GM21447 (cell line): Measurements from ENCODE around the gene SLC25A11.
A peak's percentile ranks its signal among the peaks of the same experiment; 100 is the strongest.
"Not testable (repeated sequence)": the region's sequence is repeated elsewhere in the genome, so short reads cannot be mapped to it uniquely, and the experiment has no call there.

Experiments
- ATAC-seq: cut with Tn5 transposase; IDR thresholded peaks from one replicate; pipeline ENCODE4 v1.9.1; 2021; ENCODE audit not compliant: unreplicated experiment

The SLC25A11 gene

DNA sequence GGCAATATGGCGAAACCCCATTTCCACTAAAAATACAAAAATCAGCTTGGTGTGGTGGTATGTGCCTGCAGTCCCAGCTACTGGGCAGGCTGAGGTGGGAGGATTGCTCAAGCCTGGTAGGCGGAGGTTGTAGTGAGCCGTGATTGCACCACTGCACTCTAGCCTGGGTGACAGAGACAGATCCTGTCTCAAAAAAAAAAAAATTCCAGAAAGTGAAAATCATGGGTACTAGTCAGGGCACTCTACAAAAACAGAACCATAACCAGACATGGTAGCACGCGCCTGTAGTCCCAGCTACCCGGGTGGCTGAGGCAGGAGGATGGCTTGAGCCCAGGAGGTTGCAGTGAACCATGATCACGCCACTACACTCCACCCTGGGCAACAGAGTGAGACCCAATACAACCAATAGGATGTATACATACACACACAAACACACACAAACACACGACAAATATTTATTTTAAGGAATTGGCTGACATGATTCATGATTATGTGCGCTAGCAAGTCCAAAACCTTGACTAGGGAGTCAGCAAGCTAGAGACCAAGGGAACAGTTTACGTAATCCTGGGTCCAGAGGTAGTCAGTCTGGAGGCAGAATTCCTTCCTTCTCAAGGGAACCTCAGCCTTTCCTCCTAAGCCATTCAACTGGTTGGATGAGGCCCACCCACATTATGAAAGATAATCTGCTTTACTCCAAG is 19.3 kb downstream of the SLC25A11 start:
- no peak for ATAC-seq

DNA sequence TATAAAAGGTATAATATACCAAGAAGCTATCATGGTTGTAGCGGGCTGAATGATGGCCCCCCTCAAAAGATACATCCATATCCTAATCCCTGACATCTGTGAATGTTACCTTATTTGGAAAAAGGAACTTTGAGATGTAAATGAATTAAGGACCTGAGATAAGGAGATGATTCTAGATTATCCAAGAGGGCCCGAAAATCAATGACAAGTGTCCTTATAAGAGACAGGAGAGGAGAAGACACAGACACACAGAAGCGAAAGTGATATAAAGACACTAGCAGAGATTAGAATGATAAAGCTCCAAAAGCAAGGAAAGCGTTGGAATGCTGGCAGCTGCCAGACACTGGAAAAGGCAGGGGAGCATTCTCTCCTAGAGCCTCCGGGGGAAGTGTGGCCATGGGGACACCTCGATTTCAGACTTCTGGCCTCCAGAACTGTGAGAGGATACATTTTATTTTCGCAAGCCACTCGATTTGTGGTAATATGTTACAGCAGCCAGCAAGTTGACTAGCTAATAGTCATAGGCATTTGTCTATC is 20.3 kb downstream of the SLC25A11 start:
- no peak for ATAC-seq

DNA sequence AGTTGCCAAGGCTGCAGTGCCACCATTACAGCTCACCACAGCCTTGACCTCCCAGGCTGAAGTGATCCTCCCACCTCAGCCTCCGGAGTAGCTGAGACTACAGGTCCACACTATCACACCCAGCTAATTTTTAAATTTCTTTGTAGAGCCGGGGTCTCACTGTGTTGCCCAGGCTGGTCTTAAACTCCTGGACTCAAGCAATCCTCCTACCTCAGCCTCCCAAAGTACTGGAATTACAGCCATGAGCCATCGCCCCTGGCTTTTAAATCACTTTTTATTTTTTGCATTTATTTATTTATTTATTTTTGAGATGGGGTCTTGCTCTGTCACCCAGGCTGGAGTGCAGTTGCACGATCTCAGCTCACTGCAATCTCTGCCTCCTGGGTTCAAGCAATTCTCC is 25.3 kb downstream of the SLC25A11 start:
- not testable (repeated sequence) for ATAC-seq

DNA sequence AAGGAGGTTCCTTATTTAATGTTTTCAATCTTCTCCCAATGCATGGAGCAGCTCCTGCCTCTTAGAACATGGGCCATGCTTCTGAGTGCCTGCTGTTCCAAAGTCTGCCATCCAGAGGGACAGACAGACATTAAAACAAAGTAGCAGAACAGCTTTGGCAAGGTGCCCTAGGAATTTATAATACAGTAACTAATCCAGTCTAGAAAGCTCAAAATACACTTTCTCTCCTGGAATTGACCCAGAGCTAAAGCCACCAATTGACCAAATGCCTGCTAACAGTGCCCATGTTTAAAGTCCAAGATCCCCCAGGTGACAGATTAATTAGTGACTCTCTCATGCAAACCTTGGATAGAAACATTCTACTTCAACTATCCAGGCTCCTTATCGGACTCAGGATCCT is 25.9 kb downstream of the SLC25A11 start:
- ATAC-seq, result no peak

DNA sequence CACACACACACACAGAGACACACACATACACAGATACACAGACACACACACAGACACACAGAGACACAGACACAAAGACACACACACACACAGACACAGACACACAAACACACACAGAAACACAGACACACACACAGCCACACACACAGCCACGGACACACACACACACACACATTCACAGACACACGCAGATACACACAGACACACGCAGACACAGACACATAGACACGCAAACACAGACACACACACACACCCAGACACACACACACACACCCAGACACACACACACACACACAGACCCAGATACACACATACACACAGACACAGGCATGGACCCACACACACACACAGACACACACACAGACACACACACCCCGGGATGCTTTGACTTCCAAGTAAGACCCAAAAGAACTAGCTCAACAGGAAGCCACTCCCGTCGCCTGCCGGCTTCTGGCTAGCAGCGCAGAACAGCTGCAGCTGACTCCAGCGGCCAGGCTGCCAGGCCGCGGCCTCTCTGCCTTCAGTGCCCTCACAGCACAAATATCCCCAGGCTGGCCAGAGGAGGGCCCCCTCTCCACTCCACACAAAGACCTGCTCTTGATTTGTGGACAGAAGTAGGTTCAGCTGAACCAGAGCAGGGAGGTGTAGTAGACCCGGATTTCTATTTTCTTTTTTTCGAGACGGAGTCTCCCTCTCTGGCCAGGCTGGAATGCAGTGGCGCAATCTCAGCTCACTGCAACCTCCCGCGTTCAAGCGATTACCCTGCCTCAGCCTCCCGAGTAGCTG is 30.9 kb downstream of the SLC25A11 start:
- ATAC-seq, result peak; percentile 67

DNA sequence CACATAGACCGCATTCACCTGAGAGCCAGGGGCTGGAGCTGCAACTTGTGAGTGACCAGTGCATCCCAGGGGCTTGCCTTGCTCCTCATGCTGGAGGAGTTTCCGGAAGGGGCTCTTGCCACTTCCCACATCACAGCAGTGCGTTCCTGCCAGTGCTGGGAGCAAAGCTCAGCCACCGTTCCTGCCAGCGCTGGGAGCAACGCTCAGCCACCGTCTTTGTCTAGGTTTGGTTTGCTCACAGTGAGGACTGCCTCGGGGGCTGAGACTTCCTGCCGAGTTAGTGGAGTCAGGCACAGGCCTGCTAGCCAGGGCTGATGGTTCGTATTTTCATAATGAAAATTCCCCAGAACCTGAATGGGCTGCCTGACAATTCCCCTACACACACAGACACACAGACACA is 31.5 kb downstream of the SLC25A11 start:
- ATAC-seq, result no peak

DNA sequence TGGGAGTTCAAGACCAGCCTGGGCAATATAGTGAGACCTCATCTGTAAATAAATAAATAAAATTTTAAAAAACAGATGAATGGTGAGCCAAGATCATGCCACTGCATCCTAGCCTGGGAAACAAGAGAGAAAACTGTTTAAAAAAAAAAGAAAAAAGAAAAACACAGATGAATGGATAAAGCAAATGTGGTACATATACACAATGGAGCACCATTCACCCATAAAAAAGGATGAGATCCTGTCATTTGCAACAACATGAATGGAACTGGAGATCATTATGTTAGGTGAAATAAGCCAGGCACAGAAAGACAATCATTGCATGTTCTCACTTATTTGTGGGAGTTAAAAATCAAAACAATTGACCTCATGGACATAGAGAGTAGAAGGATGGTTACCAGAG is 33.2 kb downstream of the SLC25A11 start:
- ATAC-seq, result not testable (repeated sequence)

DNA sequence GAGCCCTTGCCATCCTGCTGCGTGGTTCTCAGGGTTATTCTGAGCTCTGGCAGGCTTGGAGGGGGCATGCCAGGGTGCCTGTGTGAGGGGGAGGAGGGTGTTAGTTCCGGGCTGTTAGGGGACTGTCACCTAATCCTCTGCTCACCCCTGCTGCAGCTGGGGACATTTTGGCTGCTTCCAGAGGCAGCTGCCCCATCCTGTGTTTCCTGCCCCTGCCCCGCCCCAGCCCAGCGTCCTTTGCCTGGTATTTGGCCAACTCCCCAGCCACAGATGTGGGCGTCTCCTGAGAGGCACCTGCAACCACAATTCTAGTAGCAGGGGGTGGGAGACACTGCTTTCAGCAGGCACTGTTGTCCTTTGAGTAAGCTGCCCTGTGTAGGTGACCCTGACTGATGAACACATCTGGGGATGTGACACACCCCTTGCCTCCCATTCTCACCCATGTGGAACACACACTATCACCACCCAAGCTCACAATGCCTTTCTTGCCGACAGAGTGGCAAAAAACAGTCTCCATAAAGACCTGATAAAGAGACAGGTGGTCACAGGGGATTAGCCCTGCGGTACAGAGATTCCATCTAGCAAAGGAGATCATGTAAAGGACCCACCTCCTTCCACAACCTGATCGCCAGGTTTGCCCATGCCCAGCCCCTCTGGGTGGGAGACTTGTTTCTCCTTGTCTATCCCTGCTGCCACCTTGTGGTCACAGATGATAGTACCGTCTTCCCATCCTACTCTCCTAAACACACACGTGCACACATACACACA is 36.6 kb downstream of the SLC25A11 start, which contains the start of gene CHRNE:
Gene CHRNE, minus strand, starts transcription at position 48 of the 768 bp plus-strand sequence. Its CDS starts 35 bp downstream, at position 13.
- ATAC-seq, result no peak

DNA sequence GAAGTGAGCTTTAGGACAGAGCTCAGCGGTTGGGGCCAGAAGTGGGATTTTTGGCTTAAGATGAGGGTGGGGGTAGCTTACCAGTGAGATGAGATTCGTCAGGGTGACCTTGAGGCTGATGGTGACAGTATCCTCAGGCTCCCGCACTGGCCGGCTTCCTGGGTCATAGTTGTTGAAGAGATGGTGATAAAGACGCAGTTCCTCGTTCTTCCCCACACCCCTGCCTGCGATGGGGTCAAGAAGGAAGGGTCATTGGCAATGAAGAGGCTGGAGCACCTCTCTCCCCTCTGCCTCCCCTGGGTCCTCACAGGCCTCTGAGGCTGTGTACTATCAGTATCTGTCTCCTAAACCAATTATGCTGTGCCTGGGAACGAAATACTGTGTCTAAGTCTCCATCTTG is 37.3 kb downstream of the SLC25A11 start:
- ATAC-seq, result no peak

DNA sequence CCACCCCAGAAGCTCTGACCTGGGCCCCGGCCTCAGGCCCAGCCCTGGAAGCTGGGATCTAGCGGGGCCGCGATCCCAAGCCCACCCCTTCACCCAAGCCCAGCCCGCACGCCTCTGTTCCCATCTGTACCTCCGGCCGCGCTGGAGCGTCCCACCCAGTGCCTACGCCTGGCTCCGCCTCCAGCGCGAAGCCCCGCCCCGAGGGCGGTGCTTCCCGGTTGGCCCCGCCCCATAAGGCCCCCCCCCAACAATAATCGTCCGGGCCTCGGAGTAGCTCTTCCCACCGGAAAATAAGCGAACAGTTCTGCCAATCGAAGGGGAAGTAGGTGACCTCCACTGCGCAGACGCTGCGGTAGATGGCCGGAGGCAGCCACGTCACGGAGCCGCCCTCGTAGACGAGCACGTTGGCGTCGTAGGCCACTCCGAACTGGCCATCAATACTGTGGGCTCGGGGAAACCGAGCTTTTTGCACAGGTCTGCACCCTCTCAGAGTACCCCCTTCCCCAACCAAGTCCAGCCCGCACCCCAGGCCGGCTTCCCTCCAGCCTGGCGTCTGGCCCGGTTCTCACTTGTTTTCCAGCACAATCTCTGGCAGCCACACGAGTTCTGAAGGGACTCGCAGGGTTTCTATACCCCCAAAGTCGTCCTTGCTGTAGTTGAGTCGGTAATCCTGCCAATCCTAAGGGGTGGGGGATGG is 38.0 kb downstream of the SLC25A11 start:
- ATAC-seq, result no peak

DNA sequence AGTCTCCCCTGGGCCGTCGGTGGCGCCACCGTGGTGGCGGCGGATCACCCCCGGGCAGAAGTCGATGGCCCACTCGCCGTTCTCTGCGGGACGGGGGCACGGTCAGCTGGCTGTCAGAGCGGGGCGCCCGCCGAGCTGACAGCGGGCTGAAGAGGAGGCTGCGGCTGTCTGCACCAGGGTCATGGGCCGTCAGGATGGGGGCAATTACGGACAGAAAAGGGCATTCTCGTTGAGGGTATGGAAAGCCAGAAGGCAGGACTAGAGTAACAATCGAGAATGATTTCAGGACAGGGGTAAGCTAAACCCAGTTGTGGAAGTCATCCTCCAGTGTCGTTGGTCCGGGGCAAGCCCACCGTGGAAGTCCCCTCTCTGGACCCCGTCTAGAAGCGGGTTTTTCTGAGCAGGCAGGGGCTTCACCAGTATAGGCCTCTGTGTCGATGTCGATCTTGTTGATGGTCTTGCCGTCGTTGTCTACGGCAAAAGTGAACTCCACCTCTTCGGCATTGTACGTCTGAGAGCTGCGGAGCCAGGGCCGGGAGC is 38.7 kb downstream of the SLC25A11 start:
- no peak for ATAC-seq

DNA sequence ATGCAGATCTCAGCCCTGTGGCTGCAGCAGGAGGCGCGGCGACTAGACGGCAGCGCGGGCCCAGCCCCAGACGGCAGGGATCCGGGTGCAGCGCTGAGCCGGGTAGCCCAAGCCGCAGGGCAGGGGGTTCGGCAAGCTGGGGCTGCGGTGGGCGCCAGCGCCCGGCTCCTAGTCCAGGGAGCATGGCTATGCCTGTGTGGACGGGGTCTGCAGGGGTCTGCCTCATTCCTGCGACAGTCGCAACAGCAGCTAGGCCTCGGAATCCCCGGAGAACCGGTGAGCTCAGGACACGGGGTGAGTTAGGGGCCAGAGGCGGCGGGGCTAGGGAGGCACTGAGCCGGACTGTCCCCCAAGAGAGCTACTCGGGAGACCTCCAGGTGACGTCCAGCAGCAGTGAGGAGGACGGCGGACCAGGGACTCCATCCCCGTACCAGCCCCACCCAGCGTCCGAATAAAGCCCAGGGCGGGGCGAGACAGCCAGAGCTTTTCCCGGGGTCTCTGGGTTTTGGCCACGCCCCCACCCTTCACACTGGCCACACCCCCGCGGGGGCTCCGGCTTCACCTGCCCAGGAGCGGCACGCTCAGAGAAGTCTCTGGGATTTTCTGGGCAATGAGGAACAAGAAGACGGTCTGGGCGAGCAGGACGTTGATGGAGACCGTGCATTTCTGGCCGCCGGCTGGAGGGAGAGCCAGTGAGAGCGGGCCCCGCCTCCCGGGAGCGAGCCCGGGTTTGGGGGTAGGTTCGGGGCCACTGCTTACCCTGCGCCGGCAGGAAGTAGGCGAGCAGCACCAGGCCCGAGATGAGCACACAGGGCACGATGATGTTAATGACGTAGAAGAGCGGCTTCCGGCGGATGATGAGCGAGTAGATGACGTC is 39.4 kb downstream of the SLC25A11 start:
- no peak for ATAC-seq

DNA sequence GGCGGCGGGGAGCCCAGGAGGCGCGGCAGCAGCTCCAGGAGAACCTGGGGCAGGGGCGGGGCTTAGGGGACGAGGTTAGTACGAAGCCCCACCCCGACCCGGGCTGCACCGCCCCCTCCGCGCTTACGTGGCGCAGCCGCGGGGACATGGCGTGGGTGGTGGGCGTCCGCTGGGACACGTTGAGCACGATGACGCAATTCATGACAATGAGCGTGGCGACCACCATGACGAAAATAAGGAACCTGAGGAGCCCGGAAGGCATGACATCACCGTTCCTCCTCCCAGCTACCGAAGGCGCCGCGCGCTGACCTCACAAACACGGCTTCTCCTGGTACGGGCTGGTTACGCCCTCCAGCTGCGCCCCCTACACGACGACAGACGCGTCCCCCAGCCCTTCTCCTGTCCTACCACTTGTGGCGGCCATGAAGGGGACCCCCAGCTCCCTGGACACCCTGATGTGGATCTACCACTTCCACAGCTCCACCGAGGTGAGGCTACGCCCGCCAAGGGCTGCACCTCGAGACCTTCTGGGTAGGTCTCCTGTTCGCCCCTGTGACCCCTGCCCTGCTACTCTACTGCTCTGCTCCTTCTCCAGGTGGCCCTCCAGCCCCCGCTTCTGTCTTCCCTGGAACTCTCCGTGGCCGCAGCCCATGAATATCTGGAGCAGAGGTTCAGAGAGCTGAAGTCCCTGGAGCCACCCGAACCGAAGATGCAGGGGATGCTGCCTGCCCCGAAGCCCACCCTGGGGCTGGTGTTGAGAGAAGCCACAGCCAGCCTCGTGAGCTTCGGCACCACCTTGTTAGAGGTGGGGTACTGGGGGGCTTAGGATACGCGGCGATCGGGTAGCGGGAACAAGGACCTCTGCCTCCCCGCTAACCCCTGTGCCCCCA is 40.3 kb downstream of the SLC25A11 start, which contains the start of gene C17orf107:
Gene C17orf107, plus strand, starts transcription at position 196 of the 890 bp plus-strand sequence. Its CDS starts 227 bp downstream, at position 423.
- ATAC-seq, result no peak

DNA sequence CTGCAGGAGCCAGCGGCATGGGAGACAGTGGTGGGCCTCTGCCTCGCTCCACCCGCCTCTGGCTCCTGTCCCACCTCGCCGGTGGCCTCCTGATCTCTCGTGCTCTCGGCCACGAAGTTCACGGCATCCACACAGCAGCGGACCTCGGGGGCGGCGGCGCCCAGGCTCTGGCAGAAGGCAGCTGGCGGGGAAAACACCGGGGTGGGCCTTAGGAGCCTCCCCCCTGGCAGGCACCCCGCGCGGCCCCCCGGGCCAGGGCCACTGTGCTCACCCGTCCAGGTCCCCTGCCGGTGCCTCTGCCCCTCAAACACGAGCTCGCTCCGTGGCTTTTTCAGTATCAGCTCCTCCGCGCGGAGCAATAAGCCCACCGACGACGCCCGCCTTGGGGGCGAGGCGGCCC is 40.9 kb downstream of the SLC25A11 start:
- ATAC-seq, result no peak

DNA sequence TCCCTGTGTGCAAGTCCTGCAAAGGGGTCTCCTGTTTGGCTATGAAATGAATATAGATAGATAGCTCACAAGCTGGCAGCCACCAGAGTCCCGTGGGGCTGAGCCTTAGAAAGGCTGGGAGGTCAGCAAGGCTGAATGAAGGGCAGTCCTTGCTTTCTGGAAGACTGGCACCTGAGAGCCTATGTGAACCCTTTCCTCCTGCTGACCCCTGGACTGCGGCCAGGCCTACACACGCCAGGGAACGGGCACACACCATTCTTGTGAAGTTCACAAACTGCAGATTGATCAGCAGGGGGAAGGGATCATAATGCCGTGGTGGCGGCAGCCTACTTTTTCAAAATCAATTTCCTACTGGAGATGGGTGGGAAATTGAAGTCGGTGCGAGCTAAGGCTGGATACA is 41.5 kb downstream of the SLC25A11 start:
- no peak for ATAC-seq

DNA sequence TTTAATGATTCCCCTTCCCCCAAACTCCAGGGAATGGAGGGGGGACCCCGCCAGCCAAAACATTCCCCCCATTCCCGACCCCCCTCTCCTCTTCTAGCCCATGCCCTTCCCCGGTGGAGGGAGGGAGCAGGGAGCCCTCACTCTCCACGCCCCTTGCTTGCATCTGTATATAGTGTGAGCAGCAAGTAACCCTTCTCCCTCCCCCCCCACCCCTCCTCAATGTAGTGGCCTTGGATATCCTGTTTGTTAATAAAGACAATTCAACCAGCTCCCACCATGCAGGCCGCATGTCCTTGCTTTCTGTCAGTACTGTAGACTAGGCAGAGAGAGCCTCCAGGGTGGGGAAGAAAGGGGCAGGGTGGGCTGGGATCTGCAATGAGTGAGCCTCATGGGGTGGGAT is 42.1 kb downstream of the SLC25A11 start:
- ATAC-seq, result no peak

DNA sequence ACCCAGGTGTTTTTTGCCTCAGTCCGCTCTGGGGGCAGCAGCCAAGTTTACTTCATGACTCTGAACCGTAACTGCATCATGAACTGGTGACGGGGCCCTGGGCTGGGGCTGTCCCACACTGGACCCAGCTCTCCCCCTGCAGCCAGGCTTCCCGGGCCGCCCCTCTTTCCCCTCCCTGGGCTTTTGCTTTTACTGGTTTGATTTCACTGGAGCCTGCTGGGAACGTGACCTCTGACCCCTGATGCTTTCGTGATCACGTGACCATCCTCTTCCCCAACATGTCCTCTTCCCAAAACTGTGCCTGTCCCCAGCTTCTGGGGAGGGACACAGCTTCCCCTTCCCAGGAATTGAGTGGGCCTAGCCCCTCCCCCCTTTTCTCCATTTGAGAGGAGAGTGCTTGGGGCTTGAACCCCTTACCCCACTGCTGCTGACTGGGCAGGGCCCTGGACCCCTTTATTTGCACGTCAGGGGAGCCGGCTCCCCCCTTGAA is 42.6 kb downstream of the SLC25A11 start:
- ATAC-seq, result no peak
